ENCODE data around the gene ABLIM3.

ABLIM3 gene

GRCh38 chr5:149284501-149284900 lies 143.2 kb downstream of the ABLIM3 start:
- no peak for FAIRE-seq

DNA sequence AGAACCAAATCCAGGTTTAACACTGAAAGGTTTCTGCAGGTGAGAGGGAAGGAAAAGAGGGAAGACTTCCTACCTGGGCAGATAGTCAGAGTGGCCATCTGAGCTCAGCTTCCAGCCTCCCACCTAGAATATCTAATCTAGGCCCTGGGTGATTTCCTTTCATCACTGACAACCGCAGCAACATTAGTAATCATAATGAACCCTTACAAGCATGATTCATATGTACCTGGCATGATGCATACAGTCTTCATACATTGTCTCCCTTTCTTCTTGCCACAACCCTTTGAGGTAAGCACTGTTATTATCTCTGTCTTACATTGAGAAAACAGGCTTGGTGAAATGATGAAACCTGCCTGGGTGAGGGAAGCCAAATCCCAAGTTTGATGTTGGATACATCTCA lies 143.9 kb downstream of the ABLIM3 start:
- FAIRE-seq, result no peak

GRCh38 chr5:149288436-149288835 lies 147.1 kb downstream of the ABLIM3 start:
- no peak for FAIRE-seq

DNA sequence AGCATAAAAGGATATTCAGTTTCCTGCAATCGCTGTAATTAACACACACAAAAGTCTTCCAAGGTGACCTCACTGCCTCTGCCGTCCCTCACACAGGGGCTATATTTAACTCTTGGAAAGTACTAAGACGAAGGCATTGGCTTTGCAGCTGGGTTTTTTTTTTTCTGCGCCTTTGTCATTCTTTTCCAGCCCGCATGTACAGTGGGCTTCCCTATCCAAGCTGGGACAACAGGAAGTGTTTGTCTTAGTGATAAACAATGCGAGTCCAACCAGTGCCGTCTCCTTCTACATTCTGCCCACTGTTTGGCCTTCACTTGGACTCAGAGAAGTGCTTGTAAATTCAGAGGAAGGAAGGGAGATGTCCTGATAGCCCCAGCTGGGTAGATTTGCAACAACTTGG lies 148.0 kb downstream of the ABLIM3 start:
- FAIRE-seq, result no peak

DNA sequence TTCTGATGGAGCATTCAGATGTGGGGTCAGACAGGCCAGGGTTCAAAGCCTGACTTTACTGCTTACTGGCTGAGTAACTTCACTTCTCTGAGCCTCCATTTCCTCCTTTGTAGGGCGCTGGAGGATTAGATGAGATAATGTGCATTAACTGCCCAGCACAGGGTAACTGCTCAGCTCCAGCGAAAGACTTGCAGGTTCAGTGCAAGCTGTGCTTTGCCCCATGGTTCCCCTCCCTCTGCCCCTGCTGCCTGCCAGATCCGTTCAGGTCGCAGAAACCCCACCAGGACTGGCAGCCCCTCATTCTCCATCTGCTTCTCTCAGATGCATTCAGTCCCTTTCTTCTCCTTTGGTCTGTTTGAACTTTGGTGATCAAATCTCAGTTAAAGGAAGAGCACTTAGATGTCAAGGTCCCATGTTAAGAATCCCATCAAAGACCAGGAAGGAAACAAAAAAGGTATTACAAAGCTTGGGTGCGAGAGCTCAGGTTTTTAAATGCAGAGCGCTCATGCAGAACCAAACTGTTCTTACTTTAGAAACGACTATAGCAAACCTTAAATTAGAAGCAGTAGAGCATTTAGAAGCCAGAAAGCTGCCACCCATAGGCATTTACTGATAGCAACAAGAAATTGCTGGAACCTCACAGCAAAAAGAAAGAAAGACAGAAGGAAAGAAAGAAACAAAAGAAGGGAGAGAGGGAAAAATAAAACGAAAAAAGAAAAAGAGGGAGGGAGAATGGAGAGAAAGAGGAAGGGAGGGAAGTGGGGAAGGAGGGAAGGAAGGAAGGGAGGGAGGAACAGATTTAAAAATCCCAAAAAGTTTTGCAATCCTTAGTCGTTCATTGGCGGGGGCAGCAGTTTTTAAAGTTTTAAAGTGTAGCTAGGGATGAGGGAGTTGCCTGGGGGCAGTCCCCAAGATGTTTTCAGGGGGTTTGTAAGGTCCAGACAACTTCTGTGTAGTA lies 153.9 kb downstream of the ABLIM3 start:
- no peak for FAIRE-seq

- no peak for FAIRE-seq
These were observed 156.2 kb downstream of the ABLIM3 start for GRCh38 chr5:149297340-149298025.

DNA sequence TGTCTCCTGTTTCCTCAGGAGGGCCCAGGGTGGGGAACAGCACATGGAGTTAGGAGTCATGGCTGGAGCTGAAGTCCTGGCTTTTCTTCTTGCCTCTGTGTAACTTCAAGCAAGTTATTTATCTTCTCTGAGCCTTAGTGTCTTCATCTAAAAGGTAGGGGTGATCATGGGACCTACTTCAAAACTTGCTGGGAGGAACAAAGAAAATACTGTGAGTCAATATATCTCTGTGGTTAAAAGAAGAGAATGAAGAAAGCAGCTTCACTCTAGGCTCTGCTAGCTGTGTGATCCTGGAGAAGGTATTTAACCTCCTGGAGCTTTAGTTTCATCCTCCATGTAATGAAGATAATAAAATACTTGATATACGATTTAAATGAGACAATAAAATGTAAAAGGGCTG lies 156.9 kb downstream of the ABLIM3 start:
- FAIRE-seq, result no peak

DNA sequence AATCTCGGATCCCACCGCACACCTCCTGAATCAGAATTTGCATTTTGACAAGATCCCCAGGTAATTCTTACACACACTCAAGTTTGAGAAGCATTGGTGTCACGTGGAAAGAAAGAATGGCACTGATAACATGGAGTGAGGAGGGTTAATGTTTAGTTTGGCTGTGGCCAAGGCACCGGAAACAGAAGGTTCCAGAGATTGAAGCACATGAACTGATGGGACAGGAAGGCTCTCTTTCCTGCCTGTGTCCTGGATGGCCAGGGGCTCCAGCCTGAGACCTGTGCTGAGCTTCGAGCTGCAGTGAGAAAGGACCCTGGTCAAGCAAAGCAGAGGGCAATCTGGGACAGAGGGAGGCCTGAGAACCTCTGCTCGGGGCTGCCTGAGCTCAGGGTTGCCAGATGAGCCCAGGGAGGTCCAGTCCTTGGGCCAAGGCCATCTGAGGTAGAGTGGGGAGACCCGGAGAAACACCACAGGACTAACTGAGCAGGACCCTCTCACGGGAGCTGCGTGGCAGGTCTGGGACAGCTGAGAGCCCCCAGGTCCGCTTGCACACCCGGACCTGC lies 157.6 kb downstream of the ABLIM3 start:
- FAIRE-seq, result no peak

DNA sequence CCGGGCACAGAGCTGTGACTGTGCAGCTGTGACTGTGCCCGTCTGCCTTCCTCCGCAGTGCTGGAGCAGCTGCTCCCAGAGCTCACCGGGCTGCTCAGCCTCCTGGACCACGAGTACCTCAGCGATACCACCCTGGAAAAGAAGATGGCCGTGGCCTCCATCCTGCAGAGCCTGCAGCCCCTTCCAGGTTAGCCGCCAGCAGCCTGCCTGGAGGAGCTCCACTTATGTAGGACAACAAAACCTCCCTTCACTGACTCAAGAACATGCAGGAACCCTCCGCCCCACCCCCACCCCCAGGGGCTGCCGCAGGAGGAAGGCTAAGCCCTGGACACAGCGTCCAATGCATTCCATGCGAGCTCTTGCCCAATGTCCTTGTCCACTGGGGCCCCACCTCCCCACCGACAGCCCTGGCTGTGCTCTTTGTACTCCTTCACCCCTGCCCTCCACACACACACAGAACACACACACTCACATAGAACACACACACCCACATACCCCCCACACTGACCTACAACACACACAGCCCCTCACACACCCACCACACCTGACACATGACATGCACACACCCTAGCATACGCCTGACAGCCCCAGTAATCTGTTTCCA lies 158.3 kb downstream of the ABLIM3 start:
- no peak for FAIRE-seq

DNA sequence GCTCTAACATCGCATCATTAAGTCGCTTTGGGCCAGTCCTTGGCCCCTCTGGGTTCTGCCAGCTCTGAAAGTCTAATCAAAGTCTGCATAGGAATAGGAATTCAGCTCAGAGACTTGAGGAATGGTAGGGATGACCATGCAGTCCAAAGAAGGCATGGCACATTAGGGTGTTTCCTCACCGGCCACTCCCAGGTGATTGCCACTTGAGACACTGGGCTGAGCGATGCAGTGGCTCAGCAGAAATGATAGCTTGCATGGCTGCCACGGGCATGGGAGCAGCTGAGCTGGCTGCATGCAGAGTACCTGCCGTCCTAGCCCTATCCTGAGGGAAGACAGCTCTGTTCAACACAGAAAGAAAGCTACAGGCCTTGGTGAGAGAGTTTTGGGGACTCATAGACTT lies 159.1 kb downstream of the ABLIM3 start:
- FAIRE-seq, result no peak

DNA sequence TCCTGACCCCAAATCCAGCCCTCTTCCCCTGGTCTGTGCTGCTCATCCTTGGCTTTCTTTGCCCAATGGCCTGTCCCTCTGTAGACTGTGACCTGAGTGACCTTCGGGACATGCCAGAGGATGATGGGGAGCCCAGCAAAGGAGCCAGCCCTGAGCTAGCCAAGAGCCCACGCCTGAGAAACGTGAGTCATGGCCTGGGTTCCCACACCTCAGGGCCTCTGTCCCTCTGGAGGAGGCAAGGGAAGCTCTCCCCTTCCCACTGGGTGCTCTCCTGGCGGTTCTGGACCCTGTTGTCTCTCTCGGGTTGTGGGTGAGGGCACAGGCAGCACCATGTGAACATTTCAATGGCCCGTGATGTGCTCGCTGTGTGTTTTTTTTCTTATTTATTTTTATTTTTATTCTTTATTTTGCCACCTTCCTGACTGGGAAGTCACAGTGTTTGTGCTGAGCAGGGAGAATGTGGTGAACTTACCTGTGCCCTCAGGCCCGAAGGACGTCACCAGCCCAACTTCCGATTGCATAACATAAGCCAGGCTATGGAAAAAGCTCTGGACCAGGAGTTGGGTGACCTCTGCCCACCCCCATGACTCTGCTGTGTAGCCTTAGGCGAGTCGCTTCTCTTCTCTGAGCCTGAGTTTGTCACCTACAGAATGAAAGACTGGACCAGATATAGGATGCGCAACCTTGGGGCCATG lies 159.9 kb downstream of the ABLIM3 start:
- FAIRE-seq, result no peak

DNA sequence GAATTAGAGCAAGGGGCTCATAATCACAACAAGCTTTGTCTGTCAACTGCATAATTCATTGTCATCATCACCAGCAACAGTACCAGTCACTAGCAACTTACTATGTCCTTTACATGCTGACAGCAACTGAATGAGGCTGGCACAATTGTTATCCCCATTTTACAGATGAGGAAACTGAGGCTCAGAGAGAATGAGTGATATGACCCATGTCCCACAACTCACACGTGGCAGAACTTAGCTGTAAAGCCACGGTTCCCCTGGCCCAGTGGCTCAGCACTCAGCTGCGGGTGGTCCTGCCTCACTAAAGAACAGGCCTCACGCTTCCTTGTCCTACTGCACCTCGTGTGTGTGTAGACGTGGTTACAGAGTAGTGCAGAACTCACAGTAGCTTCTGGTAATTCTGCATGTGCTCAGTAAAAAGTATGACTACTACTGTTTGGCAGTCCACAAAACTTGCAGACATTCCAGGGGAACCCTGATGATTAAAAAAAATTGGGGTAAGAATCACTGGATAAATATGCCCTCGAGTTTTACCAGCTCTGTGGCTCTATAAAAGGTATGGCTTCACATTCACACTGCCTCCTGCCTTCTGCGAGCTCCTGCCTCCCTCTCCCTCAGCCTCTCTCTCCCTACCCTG lies 160.6 kb downstream of the ABLIM3 start:
- FAIRE-seq, result no peak

DNA sequence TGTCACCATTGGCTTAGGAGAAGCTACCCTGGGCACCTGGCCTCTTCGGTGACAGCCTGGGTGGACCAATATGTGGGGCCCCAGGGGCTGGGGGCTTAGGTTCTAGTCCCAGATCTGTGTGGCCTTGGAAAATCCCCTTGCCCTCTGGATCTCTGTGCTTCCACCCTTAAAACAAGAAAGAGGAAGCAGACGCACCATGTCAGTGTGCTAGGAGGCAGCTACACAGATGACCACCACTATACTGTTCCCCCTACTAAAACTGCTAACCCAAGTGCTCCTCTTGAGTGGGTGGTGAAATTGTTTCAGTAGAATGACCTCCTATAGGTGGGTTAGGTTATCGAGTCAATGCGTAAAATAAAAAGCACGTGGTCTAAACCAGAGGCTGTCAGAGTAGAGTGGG lies 161.3 kb downstream of the ABLIM3 start:
- FAIRE-seq, result no peak

GRCh38 chr5:149303210-149303609 lies 161.9 kb downstream of the ABLIM3 start:
- no peak for FAIRE-seq

GRCh38 chr5:149304195-149305078 lies 163.1 kb downstream of the ABLIM3 start:
- no peak for FAIRE-seq

GRCh38 chr5:149309354-149309753 lies 168.1 kb downstream of the ABLIM3 start:
- no peak for FAIRE-seq
